COR-L47 (cell line): ENCODE results near the gene GAS7.

Experiments
- DNase-seq: peaks from one replicate; lab custom pipeline; 2025; lab: John Stamatoyannopoulos, UW

The GAS7 gene

DNA sequence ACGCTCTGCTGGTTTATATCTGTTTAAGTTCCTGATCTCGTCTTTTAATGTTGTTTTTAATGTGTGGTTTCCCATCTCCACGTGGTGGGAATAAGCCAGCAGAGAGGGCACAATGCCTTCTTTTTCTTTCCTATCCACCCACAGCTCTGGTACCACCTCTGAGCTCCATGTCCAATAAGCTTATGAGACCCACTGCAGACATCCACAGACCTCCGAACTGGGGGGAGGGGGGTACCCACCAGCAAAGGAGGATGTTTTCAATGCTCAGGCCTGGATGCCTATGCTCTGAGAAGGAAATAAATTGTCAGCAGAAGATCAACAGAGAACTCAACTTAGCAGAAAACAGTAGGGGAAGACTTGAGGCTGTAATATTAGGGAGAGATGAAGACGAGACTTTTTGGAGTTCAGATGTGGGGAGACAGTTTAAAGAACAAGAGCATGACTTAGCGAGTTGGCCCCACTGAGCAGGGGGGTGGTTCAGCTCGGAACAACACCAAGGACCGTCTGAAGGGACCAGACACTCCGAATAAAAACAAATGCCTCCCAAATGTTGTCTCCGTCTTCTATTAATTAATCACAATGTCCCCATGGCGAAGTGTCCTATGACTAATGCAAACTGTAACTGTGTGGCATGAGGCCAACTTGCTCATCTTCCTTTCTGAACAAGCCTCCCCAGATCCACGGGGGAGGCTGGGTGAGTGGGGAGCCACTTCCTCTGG is 62.7 kb downstream of the GAS7 start:
- DNase-seq, result no peak

DNA sequence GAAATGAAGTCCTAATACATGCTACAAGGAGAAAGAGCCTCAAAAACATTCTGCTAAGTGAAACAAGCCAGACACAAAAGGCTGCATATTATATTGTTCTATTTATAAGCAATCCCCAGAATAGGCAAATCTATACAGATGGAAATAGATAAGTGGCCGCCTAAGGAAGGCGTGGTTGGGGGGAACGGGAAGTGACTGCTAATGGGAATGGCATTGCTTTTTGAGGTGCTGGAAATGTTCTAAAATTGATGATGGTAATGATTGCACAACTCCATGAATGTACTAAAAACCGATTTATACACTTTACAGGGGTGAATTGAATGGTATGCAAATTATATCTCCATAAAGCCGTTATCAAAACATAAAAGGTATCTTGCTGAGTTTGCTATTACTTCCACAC is 67.7 kb downstream of the GAS7 start:
- DNase-seq, result no peak

DNA sequence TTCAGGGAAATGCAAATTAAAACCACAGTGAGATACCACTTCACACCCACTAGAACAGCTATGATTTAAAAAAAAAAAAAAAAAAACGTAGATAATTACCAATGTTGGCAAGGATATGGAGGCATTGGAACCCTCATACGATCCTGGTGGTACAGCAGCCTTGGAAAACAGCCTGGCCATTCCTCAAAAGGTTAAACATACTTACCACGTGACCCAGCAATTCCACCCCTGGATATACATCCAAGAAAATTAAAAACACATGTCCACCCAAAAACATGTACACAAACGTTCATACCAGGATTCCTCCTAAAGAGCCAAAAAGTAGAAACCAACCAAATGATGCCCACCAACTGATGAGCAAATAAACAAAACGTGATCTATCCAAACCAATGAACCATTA is 68.1 kb downstream of the GAS7 start:
- no peak for DNase-seq

DNA sequence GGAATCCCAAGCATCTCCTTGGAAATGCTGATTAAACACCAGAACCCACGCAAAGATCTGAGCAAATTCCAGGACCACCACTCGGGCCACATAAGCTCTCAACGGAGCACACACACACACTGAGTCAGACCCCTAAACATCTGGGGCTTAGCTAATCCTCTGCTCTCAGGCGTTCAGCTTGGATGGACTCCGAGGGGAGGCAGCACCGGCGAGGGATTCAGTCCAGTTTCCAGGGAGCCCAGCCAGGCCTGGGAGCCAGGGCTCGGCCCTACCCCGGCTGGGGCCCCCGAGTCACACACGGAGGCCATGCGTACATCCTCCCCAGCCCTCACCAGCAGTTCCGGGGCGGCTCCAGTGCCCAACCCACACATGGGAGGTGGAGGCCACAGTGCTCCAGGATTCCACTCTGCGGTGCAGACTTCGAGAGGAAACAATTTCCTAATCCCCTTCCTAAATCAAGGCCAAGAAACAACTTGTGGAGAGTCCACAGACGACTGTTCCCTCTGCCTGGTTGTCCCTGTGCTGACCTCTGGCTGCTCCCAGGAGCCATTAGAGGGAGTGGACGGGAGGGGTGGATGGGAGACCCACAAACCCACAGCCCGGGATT is 70.5 kb downstream of the GAS7 start:
- DNase-seq, result no peak

- DNase-seq, result no peak
Observed at GRCh38 chr17:10126616-10127501, 71.5 kb downstream of the GAS7 start.

GRCh38 chr17:10126276-10126615 is 72.2 kb downstream of the GAS7 start:
- DNase-seq, result no peak

DNA sequence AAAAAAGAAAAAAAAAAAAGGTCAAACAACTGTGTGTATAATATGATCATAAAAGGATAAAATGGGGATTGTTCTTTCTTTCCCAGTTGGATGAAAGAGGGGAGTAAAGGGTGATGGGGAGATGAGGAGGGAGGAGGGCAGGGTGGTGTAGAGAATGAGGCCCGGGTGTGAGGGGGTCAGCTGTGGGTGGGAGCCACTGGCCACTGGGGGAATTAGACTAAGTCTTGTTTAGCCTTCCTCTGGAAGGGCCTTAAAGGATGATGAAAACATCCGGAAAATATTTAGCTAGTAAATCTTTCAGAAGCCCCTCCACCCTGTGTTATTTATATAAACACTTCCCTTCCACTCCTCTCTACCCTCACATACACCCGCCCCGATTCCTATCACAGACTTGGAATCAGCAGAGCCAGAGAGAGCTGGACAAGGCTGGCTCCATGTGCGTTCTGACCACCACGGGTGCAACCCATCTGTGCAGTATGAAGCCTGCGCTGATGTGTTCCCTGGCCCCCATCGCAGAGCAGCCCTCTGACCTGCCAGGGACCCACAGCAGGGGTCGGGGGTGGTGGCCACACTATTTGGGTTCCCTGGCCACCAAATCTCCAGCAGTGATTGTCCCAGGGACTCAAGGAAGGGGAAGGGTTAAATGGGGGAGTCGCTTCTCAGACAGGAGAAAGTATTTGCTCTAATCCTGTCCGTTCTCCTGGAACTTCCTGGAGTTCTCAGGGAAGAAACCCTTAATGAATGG is 72.7 kb downstream of the GAS7 start:
- DNase-seq, result no peak

DNA sequence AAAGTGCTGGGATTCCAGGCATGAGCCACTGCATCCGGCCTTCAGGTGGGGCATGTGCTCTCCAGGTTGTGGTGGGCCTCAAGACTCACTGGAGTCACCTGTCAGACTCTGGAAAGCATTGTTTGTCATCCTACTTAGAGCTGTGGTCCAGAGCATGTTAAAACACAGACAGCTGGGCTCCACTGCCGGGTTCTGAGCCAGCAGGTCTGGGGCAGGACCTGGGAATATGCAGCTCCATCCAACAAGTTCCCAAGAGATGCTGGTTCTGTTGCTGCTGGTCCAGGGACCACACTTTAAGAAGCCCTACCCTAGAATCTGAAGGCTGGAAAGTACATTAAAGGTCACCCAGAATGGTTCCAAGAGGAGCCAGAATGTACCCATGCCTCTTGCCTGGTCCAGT is 75.3 kb downstream of the GAS7 start:
- DNase-seq, result no peak

- no peak for DNase-seq
Observed at GRCh38 chr17:10121971-10122707, 76.3 kb downstream of the GAS7 start.

GRCh38 chr17:10120749-10121148 is 77.7 kb downstream of the GAS7 start:
- no peak for DNase-seq

DNA sequence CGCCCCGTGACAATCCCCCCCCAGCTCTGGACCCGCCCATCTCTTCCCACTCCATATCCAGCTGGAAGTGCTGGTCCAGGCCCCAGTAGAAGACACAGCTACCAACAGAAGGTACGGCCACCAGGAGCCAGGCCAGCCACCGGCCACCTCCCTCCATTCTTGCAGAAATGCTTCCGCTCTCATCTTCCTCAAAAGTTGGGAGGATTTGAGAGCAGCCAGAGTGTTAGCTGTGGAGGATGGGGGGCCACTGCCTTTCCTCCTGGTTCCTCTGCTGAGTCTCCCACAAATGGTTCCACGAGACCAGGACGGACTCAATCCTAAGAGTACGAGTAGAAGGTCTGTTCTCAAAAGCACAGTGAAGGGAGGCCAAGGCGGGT is 78.3 kb downstream of the GAS7 start:
- DNase-seq, result no peak

DNA sequence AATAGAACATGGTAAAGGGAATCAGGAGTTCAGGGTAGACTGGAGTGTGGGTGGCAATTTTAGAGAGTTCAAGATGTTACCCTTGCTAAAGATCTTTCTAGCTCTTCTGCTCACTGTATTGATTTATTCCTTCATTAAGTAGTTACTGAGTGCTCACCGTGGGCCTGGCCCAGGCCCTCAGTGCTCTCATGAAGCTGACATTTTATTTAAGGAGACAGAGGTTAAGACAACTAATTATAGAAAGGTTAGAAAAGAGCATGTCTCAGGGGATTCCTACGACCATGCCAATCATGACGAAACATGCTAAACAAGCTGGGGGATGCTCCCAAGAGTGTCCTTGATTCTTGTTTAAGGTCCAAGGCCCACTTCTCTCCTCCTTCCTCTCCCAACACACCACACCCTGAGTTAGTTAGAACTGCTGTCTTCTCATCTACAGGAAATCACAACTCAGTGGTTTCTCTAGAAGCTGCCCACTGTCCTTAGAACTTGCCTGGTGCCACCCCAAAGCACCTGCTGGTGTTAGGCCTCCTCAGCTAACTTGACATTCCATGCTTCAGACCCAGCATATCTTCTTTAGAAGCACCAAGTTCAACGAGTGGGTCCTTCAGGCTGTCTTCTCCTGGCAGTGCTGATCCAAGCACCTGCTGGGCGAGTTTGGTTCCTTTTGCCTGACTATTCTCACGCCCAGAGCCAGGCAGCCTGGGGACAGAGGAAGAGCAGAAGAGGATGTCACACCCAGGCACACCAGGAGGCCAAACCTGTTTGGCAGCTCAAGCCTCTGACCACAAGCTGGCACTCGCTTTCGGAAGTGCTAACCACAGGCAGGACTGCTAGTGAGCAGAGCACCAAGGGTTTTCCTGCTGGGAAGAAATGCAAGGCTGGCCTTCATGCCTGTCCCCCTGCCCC is 79.0 kb downstream of the GAS7 start:
- no peak for DNase-seq

GRCh38 chr17:10118788-10119130 is 79.6 kb downstream of the GAS7 start:
- DNase-seq, result no peak

GRCh38 chr17:10117581-10118001 is 80.8 kb downstream of the GAS7 start:
- no peak for DNase-seq

DNA sequence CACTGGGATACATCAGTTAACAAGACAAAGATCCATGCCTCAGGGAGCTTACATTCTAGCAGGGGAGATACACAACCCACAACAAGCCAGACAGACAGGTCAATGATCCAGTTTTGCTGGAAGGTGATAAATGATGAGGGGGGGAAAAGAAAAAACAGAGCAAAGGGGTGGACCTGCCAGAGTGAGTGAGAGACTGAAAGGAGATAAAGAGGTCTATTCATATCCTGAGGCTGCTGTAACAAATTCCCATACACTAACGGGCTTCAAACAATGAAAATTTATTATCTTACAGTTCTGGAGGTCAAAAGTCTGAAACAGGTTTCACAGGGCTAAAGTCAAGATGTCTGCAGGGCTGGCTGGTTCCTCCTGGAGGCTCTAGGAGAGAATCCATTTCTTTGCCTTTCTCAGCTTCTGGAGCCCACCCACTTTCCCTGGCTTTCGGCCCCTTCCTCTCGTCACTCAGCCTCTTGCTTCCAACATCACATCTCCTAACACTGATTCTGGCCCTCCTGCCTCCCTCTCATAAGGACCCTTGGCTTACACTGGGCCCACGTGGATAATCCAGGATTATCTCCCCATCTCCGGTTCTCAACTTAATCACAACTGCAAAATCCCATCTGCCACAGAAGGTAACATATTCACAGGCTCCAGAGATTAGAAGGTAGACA is 81.5 kb downstream of the GAS7 start:
- DNase-seq, result no peak

- DNase-seq, result no peak
Observed at GRCh38 chr17:10116267-10116666, 82.1 kb downstream of the GAS7 start.

DNA sequence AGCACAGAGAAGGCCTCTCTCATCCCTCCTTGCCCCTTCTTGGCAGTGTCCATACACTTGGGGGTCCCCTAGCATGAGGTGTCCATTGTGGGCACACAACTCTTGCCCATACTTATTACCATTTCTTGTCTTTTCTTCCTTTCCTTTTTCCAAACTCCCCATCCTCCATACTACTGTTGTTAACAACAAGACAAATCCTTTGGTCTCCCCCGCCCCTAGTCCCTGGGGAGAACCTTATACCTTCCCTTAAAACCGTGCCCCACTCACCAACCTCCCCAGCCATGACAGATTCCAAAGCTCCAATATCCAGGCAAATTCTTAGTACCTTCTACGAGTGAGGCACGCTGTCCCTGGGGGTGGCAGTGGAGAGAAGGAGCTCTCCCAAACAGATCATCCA is 82.9 kb downstream of the GAS7 start:
- DNase-seq, result no peak

DNA sequence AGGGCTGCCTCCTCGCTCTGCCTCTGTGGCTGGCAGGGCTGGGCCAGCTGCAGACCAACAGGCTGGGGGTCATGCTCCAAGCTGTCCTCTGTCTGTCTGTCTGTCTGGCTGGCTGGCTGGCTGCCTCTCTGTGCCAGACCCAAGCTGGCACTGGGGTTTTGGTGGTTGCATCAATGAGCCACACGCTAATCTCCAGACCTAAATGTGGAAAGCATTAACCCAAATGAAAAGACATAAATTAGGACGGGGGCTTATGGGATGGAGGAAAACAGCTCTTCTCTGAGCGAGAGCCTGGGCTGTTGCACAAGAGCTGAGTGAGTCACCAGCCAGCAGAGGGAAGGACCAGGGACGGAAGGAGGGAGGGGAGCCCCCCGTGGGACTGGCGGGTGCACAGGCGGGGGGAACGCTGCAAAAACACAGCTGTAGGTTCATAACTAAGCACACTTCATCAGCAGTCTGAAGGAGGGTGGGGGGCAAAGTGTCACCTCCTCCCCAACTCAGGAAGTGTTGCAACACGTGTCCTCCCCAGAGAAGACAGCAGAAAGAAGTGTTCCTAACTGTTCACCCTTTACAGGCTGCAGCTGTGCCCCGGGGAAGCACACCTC is 83.4 kb downstream of the GAS7 start:
- no peak for DNase-seq

GRCh38 chr17:10112962-10113361 is 85.4 kb downstream of the GAS7 start:
- no peak for DNase-seq

DNA sequence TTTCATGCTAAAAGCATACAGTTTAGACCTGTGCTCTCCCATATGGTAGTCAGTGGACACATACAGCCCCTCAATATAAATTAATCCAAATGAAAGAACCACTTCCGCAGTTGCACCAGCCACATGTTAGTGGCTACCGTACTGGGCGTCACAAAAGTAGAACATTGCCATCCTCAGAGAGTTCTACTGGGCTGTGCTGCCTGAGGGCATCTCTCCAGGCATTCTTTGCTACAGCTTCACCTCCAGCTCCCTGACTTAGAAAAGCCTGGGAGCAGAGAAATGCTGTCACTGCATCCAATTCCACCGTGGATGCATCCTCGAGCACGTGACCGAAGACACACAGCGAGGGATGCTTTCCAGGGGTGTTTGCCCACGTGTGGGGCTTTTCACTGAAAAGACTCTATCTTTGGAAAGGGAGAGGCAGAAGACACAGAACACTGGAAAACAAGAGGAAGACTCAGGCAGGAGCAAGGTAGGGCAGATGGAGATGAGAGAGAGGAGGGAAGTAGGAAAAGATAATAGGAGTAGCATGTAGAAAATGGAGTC is 86.4 kb downstream of the GAS7 start:
- no peak for DNase-seq
